ENCODE measurements around the gene PGF. TPM values are rescaled to one million over a fixed set of nuclear protein-coding genes. Genes with fewer than 3 reads are reported as not detected.

Gene PGF
- polyA plus RNA-seq, 1 donor (not counting 4 experiments of a cell fraction or from before 2014, with no cell fraction given) = 16.5 TPM

GRCh38 chr14:74913986-74914573 lies 41.3 kb downstream of the PGF start:
- H3K9ac ChIP-seq (ENCODE audit: control insufficient read depth, extremely low read depth, insufficient read depth, low read length) = no peak overlapping the region
- H3K79me2 ChIP-seq (ENCODE audit: control insufficient read depth, insufficient read depth, low read length) = no peaks in the 10 kb centered on the region
- H3K4me3 ChIP-seq (ENCODE audit: control insufficient read depth in 2 of 3, extremely low read depth in 1 of 3, insufficient read depth in 2 of 3, low read depth in 1 of 3, low read length in 3 of 3) = no peak overlapping the region
- no peak overlapping the region for H3K4me2 ChIP-seq (ENCODE audit: control insufficient read depth, extremely low read depth, insufficient read depth, low read depth, low read length)
- FAIRE-seq (peak; percentile 96), DNase-seq (ENCODE audit: low read depth, low spot score) (no peak)
- no peak overlapping the region for H2AFZ ChIP-seq (ENCODE audit: control insufficient read depth, low read length)
- H4K20me1 ChIP-seq (ENCODE audit: control insufficient read depth, extremely low read depth, insufficient read depth, low read length) = no peaks in the 10 kb centered on the region
- H3K4me1 ChIP-seq (ENCODE audit: control insufficient read depth, extremely low read depth, insufficient read depth, low read length) = peaks cover 13% of the 10 kb centered on the region
- H3K36me3 ChIP-seq (ENCODE audit: control insufficient read depth in 2 of 2, extremely low read depth in 1 of 2, insufficient read depth in 2 of 2, low read length in 2 of 2) = no peaks in the 10 kb centered on the region
- H3K9me1 ChIP-seq (ENCODE audit: control insufficient read depth, extremely low read depth, insufficient read depth, low read length) = no peaks in the 10 kb centered on the region
- dilution Hi-C loops (cut with MboI; ENCODE audit: extremely low pct_ligation_motif_present, low sequenced_read_pairs) = no loop called here
- H3K9me3 ChIP-seq (ENCODE audit: control insufficient read depth, low read depth, low read length) = no peaks in the 10 kb centered on the region
- H3K27ac ChIP-seq (ENCODE audit: control insufficient read depth, insufficient read depth, low read length) = no peak overlapping the region
- H3K27me3 ChIP-seq (ENCODE audit: control insufficient read depth, extremely low read depth, insufficient read depth, low read length) = no peaks in the 10 kb centered on the region
- TF ChIP-seq EZH2 (IDR thresholded peaks at IDR 0.05; ENCODE audit: low read length) (no peak), CTCF (optimal IDR thresholded peaks at IDR 0.05 in 1 of 3, IDR thresholded peaks at IDR 0.05 in 1 of 3, conservative IDR thresholded peaks at IDR 0.05 in 1 of 3; ENCODE audit: extremely low read depth in 1 of 3, insufficient read depth in 2 of 3, low read length in 3 of 3) (peak; percentile 81 to 88 (median 86))

- no peak overlapping the region for H2AFZ ChIP-seq (ENCODE audit: control insufficient read depth, low read length)
- H3K9me1 ChIP-seq (ENCODE audit: control insufficient read depth, extremely low read depth, insufficient read depth, low read length) = no peaks in the 10 kb centered on the region
- no peak for TF ChIP-seq EZH2 (IDR thresholded peaks at IDR 0.05; ENCODE audit: low read length)
- TF ChIP-seq CTCF (optimal IDR thresholded peaks at IDR 0.05 in 1 of 3, IDR thresholded peaks at IDR 0.05 in 1 of 3, conservative IDR thresholded peaks at IDR 0.05 in 1 of 3; ENCODE audit: extremely low read depth in 1 of 3, insufficient read depth in 2 of 3, low read length in 3 of 3) = no peak
- no peaks in the 10 kb centered on the region for H3K27me3 ChIP-seq (ENCODE audit: control insufficient read depth, extremely low read depth, insufficient read depth, low read length)
- H3K36me3 ChIP-seq (ENCODE audit: control insufficient read depth in 2 of 2, extremely low read depth in 1 of 2, insufficient read depth in 2 of 2, low read length in 2 of 2) = no peaks in the 10 kb centered on the region
- DNase-seq (ENCODE audit: low read depth, low spot score) = no peak
- H3K27ac ChIP-seq (ENCODE audit: control insufficient read depth, insufficient read depth, low read length) = no peak overlapping the region
- H3K4me3 ChIP-seq (ENCODE audit: control insufficient read depth in 2 of 3, extremely low read depth in 1 of 3, insufficient read depth in 2 of 3, low read depth in 1 of 3, low read length in 3 of 3) = no peak overlapping the region
- H3K79me2 ChIP-seq (ENCODE audit: control insufficient read depth, insufficient read depth, low read length) = no peaks in the 10 kb centered on the region
- dilution Hi-C loops (cut with MboI; ENCODE audit: extremely low pct_ligation_motif_present, low sequenced_read_pairs) = no loop called here
- no peak overlapping the region for H3K4me2 ChIP-seq (ENCODE audit: control insufficient read depth, extremely low read depth, insufficient read depth, low read depth, low read length)
- H3K9ac ChIP-seq (ENCODE audit: control insufficient read depth, extremely low read depth, insufficient read depth, low read length) = no peak overlapping the region
- FAIRE-seq = no peak
- no peaks in the 10 kb centered on the region for H4K20me1 ChIP-seq (ENCODE audit: control insufficient read depth, extremely low read depth, insufficient read depth, low read length)
- peaks cover 13% of the 10 kb centered on the region for H3K4me1 ChIP-seq (ENCODE audit: control insufficient read depth, extremely low read depth, insufficient read depth, low read length)
- H3K9me3 ChIP-seq (ENCODE audit: control insufficient read depth, low read depth, low read length) = no peaks in the 10 kb centered on the region
Observed at GRCh38 chr14:74913393-74913910, 41.9 kb downstream of the PGF start.

Data from keratinocyte (primary cell).